HG02840 (cell line): ENCODE measurements around the gene DOLK.
"Not testable (repeated sequence)": the region's sequence is repeated elsewhere in the genome, so short reads cannot be mapped to it uniquely, and the experiment has no call there.

ENCODE experiments used
- ATAC-seq: cut with Tn5 transposase; IDR thresholded peaks from one replicate; pipeline ENCODE4 v1.9.1; 2021; ENCODE audit warnings: mild to moderate bottlenecking, moderate library complexity, moderate number of reproducible peaks; ENCODE audit not compliant: unreplicated experiment, low FRiP score

DOLK gene

GRCh38 chr9:128947527-128948301, at the start of gene DOLK, which contains the start of gene NUP188:
TSS of gene DOLK (minus strand) at chr9:128947603. CDS start at chr9:128947303, 300 bp downstream.
TSS of gene NUP188 (plus strand) at chr9:128947699. CDS start at chr9:128947720, 21 bp downstream.
- ATAC-seq, result peak; percentile 78

- ATAC-seq, result no peak
Observed at GRCh38 chr9:128995791-128996190, 48.4 kb upstream of the DOLK start.

- ATAC-seq, result no peak
Observed at GRCh38 chr9:128992995-128993394, 45.6 kb upstream of the DOLK start.

GRCh38 chr9:128987805-128988204, 40.4 kb upstream of the DOLK start:
- no peak for ATAC-seq

- no peak for ATAC-seq
Observed at GRCh38 chr9:128986671-128987070, 39.3 kb upstream of the DOLK start.

- ATAC-seq, result no peak
Observed at GRCh38 chr9:128983536-128983935, 36.1 kb upstream of the DOLK start.

GRCh38 chr9:128979111-128979510, 31.7 kb upstream of the DOLK start:
- no peak for ATAC-seq

GRCh38 chr9:128972956-128973355, 25.6 kb upstream of the DOLK start:
- no peak for ATAC-seq

GRCh38 chr9:128969491-128969890, 22.1 kb upstream of the DOLK start:
- ATAC-seq, result no peak

- ATAC-seq, result not testable (repeated sequence)
Observed at GRCh38 chr9:128961403-128961802, 14.0 kb upstream of the DOLK start.

- no peak for ATAC-seq
Observed at GRCh38 chr9:128947277-128947526, 201 bp downstream of the DOLK start.

GRCh38 chr9:128946571-128947276, 679 bp downstream of the DOLK start:
- no peak for ATAC-seq

GRCh38 chr9:128945798-128946501, 1.5 kb downstream of the DOLK start:
- ATAC-seq, result no peak

- ATAC-seq, result not testable (repeated sequence)
Observed at GRCh38 chr9:128944966-128945365, 2.4 kb downstream of the DOLK start.

GRCh38 chr9:128943832-128944620, 3.4 kb downstream of the DOLK start:
- ATAC-seq, result no peak

- no peak for ATAC-seq
Observed at GRCh38 chr9:128940946-128941755, 6.3 kb downstream of the DOLK start.

GRCh38 chr9:128940271-128940921, 7.0 kb downstream of the DOLK start:
- ATAC-seq, result no peak

- no peak for ATAC-seq
Observed at GRCh38 chr9:128937310-128938165, 9.9 kb downstream of the DOLK start.
